GM18858 (cell line): ENCODE results near the gene ZER1.
"Not testable (repeated sequence)": the region's sequence is repeated elsewhere in the genome, so short reads cannot be mapped to it uniquely, and the experiment has no call there.

Source experiments
- ATAC-seq: cut with Tn5 transposase; IDR thresholded peaks from one replicate; pipeline ENCODE4 v1.9.1; 2021; ENCODE audit not compliant: unreplicated experiment

The ZER1 gene

GRCh38 chr9:128788445-128788844 is 16.7 kb upstream of the ZER1 start:
- no peak for ATAC-seq

- ATAC-seq, result no peak
Measured at GRCh38 chr9:128787659-128788058, 15.9 kb upstream of the ZER1 start.

- ATAC-seq, result peak; percentile 63
Measured at GRCh38 chr9:128786681-128787601, 15.2 kb upstream of the ZER1 start, which contains the start of gene TBC1D13. Gene TBC1D13, plus strand, starts transcription at chr9:128787253. Its CDS starts 101 bp downstream, at chr9:128787354.

DNA sequence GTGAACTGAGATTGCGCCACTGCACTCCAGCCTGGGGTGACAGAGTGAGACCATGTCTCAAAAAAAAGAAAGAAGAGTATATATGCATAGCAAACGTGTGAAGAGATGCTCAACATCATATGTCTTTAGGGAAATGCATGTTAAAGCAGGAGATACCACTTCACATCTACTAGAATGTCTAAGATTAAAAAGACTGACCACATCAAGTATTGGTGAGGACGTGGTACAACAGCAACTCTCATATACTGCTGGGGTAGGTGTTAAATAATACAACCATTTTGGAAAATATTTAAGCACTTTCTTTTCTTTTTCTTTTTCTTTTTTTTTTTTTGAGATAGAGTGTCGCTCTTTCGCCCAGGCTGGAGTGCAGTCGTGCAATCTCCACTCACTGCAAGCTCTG is 13.7 kb upstream of the ZER1 start:
- no peak for ATAC-seq

DNA sequence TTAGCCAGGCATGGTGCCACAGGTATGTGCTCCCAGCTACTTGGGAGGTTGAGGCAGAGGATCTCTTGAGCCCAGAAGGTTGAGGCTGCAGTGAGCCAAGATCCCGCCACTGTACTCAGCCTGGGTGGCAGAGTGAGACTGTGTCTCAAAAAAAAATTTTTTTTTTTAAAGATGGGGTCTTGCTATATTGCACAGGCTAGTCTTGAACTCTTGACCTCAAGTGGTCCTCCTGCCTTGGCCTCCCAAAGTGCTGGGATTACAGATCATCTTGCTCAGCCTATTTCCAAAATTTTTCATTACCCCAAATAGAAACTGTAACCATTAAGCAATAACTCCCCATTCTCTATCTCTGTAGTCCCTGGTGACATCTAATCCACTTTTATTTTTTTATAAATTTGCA is 10.9 kb upstream of the ZER1 start:
- ATAC-seq, result no peak

- ATAC-seq, result no peak
Measured at GRCh38 chr9:128781187-128782070, 9.7 kb upstream of the ZER1 start.

GRCh38 chr9:128780093-128780492 is 8.4 kb upstream of the ZER1 start:
- ATAC-seq, result not testable (repeated sequence)

DNA sequence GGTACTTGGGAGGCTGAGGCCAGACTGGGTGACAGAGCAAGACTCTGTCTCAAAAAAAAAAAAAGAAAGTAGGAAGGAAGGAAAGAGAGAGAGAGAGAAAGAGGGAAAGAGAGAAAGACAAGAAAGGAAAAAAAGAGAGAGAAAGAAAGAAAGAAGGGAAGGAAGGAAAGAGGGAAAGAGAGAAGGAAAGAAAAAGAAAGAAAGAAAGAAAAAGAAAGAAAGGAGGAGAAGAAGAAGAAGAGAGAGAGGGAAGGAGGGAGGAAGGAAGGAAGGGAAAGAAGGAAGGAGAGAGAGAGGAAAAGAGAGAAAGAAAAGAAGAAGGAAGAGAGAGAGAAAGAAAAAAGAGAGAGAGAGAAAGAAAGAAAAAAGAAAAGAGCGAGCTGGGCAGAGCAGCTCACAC is 3.1 kb upstream of the ZER1 start:
- ATAC-seq, result no peak

- ATAC-seq, result no peak
Measured at GRCh38 chr9:128773049-128773448, 1.3 kb upstream of the ZER1 start.

DNA sequence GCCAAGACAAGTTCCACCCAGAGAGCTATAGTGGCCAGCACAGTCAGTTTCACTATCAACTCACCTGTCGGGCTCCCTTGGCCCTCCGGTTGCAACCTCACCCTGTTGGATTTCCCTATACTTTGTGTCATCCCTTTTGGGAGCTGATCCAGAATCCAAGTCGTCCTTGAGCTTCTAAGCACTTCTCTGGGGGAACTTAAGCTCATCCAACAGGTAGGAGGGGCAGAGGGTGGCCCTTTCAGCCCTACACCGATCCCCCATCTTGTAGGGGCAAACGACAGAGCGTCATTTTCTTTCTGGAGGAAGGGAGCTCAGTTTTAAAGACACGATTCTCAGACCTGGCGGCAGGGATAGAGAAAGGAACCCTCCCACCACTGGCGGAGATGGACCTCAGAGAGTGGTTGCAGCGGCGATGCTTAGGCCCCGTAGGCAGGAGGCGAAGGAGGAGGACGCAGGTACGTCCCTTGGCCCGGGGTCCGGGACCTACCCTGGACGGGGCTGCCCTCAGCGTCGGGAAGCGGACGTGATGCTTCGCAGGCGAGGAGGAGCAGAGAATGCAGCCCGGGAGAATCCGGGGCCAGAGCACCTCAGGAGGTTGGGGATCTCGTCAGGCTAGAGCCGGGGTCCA is 519 bp downstream of the ZER1 start:
- ATAC-seq, result peak; percentile 23

DNA sequence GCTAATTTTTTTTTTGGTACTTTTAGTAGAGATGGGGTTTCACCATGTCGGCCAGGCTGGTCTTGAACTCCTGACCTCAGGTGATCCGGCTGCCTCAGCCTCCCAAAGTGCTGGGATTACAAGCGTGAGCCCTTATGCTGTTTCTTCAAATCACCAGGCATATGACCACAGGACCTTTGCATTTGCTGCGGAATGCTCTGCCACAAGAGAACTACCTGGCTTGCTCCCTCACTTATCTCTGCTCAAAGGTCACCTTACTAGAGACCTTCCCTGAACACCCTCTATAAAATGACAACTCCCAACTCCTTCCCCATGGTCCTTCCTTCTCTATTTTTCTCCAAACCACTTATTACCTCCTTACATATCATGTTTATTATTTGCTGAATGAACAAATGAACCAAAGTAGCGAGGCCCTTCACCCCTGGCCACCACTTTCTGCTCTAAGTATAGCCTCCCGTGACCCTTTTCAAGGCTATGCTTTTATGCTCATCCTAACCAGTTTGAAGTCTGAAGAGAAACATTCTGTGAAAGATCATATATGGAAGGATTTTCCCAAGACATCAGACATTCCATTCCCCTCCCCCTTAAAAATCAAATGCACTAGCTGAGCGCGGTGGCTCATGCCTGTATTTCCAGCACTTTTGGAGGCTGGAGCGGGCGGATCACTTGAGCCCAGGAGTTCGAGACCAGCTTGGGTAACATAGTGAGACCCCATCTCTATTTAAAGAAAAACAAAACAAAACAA is 1.3 kb downstream of the ZER1 start:
- ATAC-seq, result no peak

GRCh38 chr9:128768606-128769005 is 3.1 kb downstream of the ZER1 start:
- ATAC-seq, result no peak

DNA sequence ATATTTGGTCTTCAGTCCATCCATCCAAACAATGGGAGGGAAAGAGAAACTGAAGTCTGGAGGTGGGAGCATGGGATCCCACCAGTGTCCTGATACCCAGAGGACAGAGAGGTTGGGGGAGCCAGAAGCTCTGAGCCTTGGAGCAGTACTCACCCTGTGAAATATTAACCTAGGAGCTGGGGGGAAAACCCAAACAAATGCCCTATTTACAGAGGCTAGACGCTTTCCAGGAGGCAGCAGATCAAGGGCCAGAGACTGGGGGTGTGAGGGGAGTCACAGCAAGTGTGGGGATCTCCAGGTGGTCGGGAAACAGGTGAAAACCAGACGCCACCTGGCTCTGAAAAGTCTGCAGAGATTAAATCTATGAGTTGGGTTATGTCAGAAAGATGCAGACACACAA is 6.2 kb downstream of the ZER1 start:
- ATAC-seq, result no peak

- ATAC-seq, result no peak
Measured at GRCh38 chr9:128764361-128764760, 7.4 kb downstream of the ZER1 start.

GRCh38 chr9:128762671-128763449 is 8.9 kb downstream of the ZER1 start:
- no peak for ATAC-seq

DNA sequence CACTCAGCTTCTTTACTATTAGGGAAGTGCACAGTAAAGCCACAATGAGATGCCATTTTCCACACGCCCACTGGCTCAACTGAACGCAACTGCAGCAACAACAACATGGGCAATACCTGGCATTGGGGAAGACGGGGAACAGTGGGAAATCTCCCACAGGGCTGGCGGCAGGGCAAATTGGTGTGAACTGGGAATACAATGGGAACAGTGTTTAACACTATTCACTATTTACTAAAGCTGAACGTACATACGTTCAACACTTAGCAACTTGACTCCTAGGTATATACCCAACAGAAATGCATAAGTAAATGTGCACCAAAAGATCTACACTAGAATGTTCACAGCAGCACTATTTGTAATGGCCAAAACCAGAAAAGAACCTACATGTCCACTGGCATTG is 14.1 kb downstream of the ZER1 start:
- ATAC-seq, result no peak

DNA sequence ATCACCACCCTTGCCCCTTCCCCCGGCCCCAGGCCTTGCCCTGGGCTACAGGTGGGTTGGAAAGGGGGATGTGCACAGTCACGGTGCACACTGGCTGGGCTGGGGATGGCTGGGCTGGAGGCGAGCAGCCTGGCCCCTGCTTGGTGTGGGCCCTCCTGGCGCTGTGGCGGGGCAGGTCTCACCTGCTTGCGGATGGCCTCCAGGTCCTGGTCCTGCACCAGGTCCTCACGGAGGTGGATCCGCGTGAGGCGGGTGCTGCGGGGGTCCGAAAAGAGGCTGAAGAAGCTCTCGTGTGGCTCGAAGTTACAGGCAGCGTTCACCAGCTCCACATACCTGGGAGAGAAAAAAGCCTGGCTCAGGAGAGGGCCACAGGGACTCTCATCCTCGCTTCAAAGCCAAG is 18.1 kb downstream of the ZER1 start:
- ATAC-seq, result no peak

DNA sequence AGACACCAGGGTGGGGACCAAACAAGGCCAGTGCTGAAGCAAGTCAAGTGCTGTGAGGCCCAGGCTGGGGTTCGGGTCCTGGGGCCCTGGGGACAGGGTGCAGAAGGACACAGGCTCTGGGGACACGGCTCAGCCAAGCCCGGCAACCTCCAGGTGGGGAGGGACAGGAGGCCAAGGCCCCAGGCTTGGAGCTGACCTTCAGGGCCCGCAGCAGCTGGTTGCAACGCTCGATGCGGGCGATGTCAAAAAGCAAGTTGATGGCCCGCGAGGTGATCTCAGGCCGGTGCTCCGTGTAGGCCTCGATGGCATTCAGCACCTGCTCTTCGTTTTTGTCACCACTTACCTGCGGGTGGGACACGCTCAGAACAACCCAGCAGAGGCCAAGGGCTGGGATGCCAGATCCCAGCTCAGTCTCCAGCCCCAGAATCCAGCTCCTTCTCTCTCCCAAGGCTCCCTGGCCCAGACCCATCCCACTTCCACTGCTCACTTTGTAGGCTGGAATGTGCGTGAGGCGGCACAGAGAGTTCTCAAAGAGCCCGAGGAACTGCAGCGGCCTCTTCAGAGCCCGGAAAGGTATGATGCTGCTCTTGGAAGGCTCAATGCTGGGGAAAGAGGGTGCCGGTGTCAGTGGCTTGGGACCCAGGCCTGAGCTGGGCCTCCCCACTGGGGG is 20.7 kb downstream of the ZER1 start:
- ATAC-seq, result no peak

- no peak for ATAC-seq
Measured at GRCh38 chr9:128747241-128747640, 24.5 kb downstream of the ZER1 start.
